Lower lobe of right lung (tissue), 2 donors: ENCODE measurements around the gene LENG9. TPM values are rescaled to one million over a fixed set of nuclear protein-coding genes. Genes with fewer than 3 reads are reported as not detected.
A peak's percentile ranks its signal among the peaks of the same experiment; 100 is the strongest.

ENCODE experiments used
- ATAC-seq, 2 donors: fragments of 200-7000 bp; cut with Tn5 transposase; one replicate each; pipeline ENCODE4 v1.9.1; 2020 to 2022; ENCODE audit warnings: mild to moderate bottlenecking in 2 of 2, moderate library complexity in 2 of 2
- DNase-seq: peaks from one replicate; pipeline ENCODE4 v3.0.0-alpha.2; 2020
- H3K27ac ChIP-seq: fragments of 200-600 bp; one replicate; pipeline ENCODE4 v1.8.0; 2022
- H3K27me3 ChIP-seq: fragments of 200-600 bp; one replicate; pipeline ENCODE4 v1.8.0; 2022; ENCODE audit warnings: low read depth
- H3K36me3 ChIP-seq: fragments of 200-600 bp; one replicate; pipeline ENCODE4 v1.8.0; 2022; ENCODE audit warnings: mild to moderate bottlenecking
- H3K4me1 ChIP-seq: fragments of 200-600 bp; one replicate; pipeline ENCODE4 v1.8.0; 2022
- H3K4me3 ChIP-seq: fragments of 200-600 bp; one replicate; pipeline ENCODE4 v1.8.0; 2022; ENCODE audit warnings: mild to moderate bottlenecking
- H3K9me3 ChIP-seq: fragments of 200-600 bp; one replicate; pipeline ENCODE4 v1.8.0; 2022
- intact Hi-C: fragments of 100-400 bp; cut with DNase I; formaldehyde crosslinking; loops from one replicate; pipeline ENCODE4 v1.11.0; 2022
- total RNA-seq: library from RNA; stranded (reverse); fragmentation: NEBNext Ultra II Directional; extraction: Animal tissue kit (Norgen Biotek cat#: 25700); gene quantifications from one replicate; pipeline ENCODE4 v1.2.1, GENCODE V29; 2021
- TF ChIP-seq, protein P1 (sequence below): fragments of 200-600 bp; IDR thresholded peaks from one replicate; pipeline ENCODE4 v1.8.0; 2022; ENCODE audit warnings: antibody characterized with exemption, mild to moderate bottlenecking
- donor health status: DM: no; HTN: yes; CAD: no; lungs with severe emphysema.

The LENG9 gene
- total RNA-seq, 1 donor from 2014 or later: 7.3 TPM

DNA sequence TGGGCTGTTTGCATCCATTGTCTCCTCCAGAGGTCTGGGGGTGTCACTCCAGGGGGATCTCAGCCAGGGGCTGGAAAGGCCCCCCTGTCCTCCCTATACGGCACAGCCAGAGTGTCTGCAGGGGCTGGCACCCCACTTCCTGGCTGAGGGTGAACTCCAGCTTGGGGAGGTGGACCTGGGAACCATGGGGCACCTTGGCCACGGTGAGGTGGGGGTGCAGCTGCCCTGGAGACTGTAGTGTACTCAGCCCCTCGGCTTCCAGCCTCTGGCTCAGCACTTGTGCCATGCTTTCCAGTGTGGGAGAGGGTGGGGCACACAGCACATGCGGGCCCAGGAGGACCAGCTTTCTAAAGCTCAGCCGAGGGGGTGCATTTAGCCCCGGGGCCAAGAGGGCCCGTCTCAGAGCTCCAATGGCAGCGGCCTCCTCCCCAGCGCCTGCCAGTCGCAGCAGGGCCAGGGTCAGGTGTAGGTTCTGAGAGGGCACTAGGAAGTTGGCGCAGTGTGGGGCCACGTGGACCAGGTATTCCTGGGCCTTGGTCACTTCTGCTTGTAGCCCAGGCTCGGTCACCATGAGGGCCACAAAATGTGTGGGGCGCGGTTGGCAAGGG is 1.4 kb downstream of the LENG9 start:
- TF ChIP-seq, protein P1, sequence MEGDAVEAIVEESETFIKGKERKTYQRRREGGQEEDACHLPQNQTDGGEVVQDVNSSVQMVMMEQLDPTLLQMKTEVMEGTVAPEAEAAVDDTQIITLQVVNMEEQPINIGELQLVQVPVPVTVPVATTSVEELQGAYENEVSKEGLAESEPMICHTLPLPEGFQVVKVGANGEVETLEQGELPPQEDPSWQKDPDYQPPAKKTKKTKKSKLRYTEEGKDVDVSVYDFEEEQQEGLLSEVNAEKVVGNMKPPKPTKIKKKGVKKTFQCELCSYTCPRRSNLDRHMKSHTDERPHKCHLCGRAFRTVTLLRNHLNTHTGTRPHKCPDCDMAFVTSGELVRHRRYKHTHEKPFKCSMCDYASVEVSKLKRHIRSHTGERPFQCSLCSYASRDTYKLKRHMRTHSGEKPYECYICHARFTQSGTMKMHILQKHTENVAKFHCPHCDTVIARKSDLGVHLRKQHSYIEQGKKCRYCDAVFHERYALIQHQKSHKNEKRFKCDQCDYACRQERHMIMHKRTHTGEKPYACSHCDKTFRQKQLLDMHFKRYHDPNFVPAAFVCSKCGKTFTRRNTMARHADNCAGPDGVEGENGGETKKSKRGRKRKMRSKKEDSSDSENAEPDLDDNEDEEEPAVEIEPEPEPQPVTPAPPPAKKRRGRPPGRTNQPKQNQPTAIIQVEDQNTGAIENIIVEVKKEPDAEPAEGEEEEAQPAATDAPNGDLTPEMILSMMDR: no peak
- Histone ChIP-seq H3K9me3 (no peaks in the 10 kb centered on the region), H3K27me3 (no peaks in the 10 kb centered on the region), H3K4me3 (peak overlapping the region; percentile 75), H3K27ac (peak overlapping the region; percentile 98), H3K4me1 (peaks cover 52% of the 10 kb centered on the region), H3K36me3 (peaks cover 52% of the 10 kb centered on the region)
- peak; percentile 51 for DNase-seq
- intact Hi-C loops: no loop called here
- ATAC-seq: no peak

DNA sequence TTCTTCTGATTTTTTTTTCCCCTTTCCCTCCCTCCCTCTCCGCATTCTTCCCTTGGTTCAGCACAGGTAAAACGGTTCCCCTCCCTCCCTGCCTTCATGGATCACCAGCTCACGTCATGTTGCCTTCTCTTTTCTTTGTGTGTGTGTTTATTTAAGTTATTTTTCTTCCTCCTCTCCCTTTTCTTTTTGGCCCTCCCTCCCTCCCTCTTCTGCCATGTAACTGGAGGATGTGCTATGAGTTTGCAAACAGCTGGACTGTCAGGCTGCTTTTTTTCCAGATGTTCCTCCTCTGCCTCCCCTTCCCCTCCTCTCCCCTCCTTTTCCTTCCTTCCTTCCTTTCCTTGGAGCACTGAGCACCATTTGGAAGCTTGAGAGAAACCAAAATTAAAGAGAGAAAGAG is 2.0 kb downstream of the LENG9 start:
- Histone ChIP-seq H3K36me3 (peaks cover 57% of the 10 kb centered on the region), H3K4me1 (peaks cover 52% of the 10 kb centered on the region), H3K9me3 (no peaks in the 10 kb centered on the region), H3K27ac (peak overlapping the region; percentile 18), H3K27me3 (no peaks in the 10 kb centered on the region), H3K4me3 (no peak overlapping the region)
- TF ChIP-seq, protein P1: no peak
- ATAC-seq (no peak), DNase-seq (no peak)
- intact Hi-C loops: no loop called here

DNA sequence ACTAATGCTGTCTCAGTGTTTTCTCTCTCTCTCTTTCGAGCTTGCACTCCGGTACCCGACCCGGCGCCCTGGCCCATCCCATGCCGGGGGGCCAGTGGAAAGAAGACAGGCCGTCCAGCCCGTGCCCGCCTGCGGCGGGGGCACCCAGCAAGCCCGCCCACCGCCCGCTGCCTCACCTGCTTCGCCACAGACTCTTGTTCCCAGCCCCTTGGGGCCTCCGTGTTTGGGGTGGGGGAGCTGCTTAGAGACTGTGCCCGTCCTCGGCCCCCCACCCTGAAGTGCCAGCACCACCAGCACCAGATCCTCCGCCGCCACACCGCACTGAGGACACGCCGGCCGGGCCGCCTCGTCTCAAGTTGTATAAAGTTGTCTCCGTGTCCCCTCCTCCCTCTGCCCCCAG is 2.4 kb downstream of the LENG9 start:
- Histone ChIP-seq H3K27me3 (no peaks in the 10 kb centered on the region), H3K9me3 (no peaks in the 10 kb centered on the region), H3K4me1 (peaks cover 52% of the 10 kb centered on the region), H3K4me3 (no peak overlapping the region), H3K27ac (peak overlapping the region; percentile 18), H3K36me3 (peaks cover 61% of the 10 kb centered on the region)
- no peak for ATAC-seq
- DNase-seq: no peak
- TF ChIP-seq, protein P1: no peak
- intact Hi-C loops: no loop called here

DNA sequence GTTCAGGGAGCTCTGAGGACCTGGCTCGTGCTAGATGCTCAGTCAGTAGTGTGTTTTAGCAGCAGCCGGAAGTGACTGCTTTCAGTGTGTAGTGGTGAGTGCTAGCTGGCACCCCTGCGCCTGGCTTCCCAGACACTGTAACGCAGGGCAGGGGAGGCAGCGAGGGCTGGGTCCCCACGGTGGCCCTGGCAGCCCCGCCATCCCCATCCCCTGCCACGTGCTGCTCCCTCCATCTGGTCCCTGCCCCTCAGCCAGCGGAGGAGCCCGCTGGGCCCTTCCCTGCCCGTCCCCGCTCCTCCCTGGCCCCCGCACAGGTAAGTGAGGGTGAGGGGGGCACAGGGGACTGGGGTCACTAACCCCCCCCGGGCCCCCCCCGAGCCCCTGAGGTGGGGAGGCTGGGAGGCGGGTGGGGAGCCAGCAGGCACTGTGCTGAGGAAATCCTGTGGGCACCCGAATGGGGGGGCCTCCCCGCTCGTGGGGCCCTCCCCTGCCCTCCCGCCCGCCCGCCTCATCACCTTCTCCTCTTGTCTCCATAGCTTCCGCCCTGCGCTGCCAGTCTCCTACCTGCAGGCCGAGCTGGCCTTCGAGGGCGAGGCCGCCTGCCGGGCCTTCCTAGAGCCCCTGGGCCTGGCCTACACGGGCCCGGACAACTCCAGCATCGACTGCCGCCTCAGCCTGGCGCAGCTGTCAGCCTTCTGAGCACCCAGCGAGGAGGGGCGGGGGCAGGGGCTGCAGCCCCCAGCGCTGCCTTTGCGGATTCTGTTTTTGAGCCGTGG is 3.2 kb downstream of the LENG9 start:
- intact Hi-C loops: no loop called here
- TF ChIP-seq, protein P1: no peak
- H3K9me3 ChIP-seq: no peaks in the 10 kb centered on the region
- DNase-seq (no peak), ATAC-seq (no peak)
- H3K36me3 ChIP-seq: peaks cover 69% of the 10 kb centered on the region
- H3K4me3 ChIP-seq: no peak overlapping the region
- H3K27ac ChIP-seq: no peak overlapping the region
- no peaks in the 10 kb centered on the region for H3K27me3 ChIP-seq
- peaks cover 52% of the 10 kb centered on the region for H3K4me1 ChIP-seq

DNA sequence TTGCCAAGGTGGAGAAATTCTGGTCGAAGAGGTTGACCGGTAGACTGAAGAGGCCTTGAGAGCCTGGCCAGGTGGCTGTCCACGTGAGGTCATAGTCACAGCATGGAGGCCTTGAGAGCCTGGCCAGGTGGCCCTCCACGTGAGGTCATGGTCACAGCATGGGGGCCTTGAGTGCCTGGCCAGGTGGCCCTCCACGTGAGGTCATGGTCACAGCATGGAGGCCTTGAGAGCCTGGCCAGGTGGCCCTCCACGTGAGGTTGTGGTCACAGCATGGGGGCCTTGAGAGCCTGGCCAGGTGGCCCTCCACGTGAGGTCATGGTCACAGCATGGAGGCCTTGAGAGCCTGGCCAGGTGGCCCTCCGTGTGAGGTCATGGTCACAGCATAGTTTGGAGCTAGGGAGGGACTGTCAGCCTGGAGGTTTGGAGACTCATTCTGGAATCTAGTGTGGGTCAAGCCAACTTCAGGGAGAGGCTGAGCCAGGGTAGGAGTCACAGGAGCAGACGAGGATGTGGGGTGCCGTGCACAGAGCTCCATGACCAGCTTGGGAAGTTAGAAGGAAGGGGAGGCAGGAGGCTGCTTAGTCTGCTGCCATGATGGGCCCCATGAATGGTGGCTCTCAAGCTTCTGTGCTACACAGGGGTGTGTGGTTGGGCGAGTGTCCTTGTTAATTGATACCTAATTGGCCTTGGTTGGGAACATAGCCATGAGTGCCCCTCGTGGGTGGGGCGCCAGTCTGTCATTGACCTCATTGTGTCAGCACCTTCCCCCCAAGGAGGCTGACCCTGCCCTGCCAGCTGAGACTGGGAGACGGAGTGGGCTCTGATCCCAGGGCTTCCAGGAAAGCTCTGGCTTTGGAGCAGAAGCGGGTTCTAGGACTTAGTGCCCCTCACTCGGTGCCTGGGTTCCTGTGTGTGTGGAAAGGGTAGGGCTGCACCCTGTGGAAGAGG is 4.0 kb downstream of the LENG9 start:
- TF ChIP-seq, protein P1: no peak
- no peak overlapping the region for H3K27ac ChIP-seq
- H3K27me3 ChIP-seq: no peaks in the 10 kb centered on the region
- DNase-seq: no peak
- peaks cover 49% of the 10 kb centered on the region for H3K4me1 ChIP-seq
- no peak for ATAC-seq
- H3K4me3 ChIP-seq: no peak overlapping the region
- peaks cover 78% of the 10 kb centered on the region for H3K36me3 ChIP-seq
- intact Hi-C loops: no loop called here
- H3K9me3 ChIP-seq: no peaks in the 10 kb centered on the region
